GM18858 (cell line): Measurements from ENCODE around the gene TWIST2.

Experiments used
- ATAC-seq: cut with Tn5 transposase; IDR thresholded peaks from one replicate; pipeline ENCODE4 v1.9.1; 2021; ENCODE audit not compliant: unreplicated experiment

The TWIST2 gene

DNA sequence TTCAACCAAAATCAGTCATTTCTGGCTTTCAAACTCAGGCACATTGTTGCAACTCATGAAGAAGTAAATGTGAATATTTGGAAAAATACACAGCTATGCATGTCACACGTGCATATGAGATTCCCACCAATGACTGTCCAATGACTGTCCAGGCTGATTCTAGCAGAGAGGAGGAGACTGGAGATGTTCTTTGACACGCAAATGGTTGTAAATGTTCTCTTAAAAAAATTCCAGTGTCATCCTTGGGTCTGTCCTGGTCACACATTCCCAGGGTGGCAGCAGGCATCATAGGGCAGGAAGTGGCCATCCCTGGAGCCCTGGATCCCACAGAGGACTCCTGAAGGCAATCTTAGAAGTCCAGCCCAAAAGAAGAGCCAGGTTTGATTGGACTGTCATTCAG is 40.9 kb downstream of the TWIST2 start:
- no peak for ATAC-seq

DNA sequence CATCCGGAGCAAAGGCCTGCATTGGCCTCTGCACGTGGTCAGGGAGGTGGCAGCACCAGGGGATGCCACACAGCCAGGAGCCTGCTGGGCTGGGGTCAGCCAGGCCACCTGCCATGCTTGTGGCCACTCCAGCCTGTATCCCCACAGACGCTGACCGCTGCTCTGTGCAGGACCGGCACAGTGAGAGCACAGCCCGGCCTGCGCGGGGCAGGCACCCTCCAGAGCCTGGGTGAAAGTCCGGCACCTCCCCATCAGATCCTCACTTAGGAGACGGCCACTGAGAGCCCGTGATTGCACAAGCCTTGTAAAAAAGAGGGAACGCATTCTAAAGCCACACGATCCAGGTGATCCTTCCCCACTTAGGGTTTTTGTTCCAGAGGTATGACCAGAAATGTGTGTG is 42.2 kb downstream of the TWIST2 start:
- ATAC-seq = no peak

DNA sequence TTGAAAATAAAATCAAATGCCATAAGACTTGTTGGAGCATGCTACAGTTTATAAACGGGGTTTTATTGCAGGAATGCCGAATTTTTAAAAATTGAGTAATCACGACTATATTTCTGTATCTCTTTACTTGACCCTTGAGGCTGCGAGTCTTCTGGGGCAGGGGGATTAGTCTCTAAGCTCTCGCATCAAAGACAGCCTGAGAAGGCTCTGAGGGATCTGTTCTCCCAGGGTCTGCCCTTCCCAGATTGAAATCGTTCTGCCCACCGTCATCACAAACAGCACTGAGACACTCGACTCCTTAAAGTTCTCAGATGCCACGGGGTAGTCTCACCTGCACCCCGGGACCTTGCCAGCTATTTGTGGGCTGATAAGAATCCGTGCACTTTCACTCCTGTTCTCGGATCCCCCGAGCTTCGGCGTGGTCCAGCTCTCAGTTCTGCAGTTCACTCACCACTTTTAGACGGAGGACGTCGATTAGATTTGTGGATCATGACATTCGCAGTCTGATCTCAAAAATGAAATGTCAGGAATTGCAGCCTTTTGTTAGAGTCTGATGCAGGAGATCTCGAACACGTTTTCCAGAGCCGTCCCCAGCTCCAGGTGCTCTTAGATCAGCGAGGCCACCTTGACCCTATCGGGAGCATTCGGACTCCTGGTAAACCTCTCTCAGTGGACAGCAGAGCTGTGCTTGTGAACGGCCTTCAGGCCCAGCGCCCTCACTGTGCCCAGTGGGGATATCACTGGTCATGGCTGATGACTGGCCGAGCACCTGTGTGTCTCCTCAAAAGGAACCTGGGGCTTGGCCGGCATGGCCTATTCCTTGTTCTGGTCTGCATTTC is 43.0 kb downstream of the TWIST2 start:
- ATAC-seq = no peak

DNA sequence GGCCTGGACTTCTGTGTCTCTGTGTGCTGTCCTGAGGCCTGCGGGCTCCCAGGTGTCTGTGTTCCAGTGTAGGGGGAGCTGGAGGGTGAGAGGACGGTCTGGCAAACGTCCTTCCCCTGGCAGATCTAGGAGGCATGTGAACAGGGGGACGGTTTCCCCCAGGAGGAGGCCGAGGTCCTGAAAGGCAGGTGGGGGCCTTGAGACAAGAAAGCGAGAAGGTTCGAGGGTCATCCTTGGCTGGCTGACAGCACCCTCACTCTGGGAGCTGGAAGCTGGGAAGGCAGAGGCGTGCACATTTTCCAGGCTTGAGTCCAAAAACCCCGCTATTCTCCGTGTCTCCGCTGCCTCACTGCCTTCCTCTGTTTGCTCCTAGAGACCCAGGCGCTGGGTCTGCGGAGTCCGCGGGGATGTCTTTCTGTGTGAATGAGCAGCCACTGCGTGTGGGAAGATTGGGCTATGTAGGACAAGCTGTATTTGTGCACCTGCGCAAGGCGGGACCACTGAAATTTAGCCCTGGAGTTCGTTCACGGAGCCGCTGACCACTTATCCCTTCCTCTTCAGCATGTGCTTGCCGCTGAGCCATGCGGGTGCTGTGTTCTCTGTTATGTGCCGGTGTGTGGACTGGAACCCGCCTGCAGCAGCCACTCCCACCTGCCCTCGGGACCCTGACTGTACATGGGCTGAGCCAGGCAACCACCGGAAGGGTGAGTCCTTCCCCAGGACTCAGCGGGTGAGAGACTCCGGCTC is 43.7 kb downstream of the TWIST2 start:
- no peak for ATAC-seq

GRCh38 chr2:238892204-238892500 is 44.3 kb downstream of the TWIST2 start:
- no peak for ATAC-seq

GRCh38 chr2:238892796-238893195 is 44.9 kb downstream of the TWIST2 start:
- ATAC-seq = no peak

GRCh38 chr2:238893349-238894000 is 45.6 kb downstream of the TWIST2 start:
- no peak for ATAC-seq

DNA sequence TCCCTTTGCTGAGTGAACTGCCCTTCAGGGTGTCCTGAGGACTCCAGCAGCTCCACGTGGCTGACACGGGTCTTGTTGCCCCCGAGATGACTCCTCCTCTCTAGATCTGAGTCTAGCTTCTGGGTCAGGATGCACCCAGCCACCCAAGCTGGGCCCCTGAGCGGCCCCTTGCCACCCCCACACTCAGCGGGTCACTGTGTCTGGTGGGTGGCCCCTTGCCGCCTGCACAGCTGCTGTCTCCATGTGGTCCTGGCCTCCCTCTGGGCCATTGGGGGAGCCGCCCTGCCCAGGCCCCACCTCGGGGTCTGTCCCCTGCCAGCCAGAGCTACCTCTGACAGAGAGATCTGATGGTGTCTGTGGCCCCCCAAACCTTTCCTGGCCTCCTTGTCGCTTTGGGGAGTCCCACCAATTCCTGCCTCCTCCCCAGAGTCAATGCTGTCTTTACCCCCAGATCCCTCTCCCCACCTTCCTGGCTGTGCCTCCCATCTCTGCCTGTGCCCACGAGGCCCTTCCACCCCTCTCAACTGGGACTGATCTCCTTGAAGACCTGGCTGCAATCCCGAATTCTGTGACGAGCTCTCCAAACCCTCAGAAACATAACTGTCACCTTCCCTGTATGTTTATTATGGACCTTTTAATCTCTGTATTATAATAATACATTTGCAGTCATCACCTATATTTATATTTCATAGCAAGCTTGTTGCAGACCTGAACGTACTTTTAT is 46.5 kb downstream of the TWIST2 start:
- ATAC-seq = no peak

DNA sequence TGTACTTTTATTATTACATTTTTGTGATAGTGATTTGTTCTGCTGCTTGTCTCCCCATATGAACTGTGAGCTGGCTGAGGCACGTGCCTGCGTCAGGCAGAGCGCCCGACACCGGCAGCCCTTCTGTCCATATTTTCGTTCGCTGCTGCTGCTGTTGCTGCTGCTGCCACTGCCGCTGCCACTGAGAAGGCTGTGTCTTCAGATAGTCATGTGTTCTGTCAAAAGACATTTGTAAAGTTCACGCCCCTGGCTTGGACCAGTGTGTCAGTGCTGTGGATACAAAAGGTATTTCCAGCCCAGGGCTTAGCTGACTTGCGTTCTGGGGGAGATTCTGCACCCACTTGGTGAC is 47.0 kb downstream of the TWIST2 start:
- ATAC-seq = no peak

DNA sequence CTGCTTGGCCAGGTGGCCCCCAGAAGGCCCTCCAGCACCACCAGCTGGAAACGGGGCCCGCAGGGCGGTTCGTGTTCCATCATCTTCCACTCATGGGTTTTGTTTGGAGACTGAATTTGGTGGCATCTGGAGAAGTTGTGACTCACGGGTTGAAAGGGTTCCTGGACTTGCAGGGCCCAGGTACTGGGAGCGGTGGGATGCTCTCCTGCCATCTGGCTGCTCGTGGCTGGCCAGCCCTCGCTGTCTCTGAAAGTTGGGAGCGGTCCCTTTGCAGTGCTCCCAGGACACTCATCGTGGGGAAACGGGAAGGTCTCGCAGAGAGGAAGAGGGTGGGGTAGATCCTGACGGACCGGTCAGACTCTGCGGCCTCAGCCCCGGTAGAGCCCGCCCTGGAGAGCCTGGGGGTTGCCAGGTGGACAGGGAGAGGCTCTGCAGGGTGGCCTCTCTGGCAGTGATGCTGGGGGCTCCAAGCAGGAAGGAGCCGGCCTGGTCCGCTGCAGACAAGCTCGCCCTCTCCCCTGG is 47.5 kb downstream of the TWIST2 start:
- no peak for ATAC-seq

- ATAC-seq = no peak
Measured at GRCh38 chr2:238895891-238896600, 48.2 kb downstream of the TWIST2 start.

DNA sequence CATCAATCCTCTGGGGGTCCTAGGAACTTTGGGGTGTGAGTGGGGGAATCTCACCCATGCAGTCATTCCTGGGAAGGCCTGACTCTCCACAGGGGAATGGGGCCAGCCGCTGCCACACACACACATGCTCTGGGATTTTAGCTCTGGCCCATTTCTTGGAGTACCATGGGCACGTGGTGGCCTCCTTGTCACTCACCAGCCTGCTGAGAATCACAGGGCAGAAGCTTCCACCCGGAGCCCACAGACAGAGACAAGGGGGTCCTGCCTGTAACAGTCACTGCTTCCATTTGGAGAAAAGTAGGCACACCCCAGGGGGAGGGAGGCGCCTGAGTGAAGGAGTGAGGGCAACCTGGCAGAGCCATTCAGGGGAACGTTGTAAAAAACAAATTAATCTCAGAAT is 48.8 kb downstream of the TWIST2 start:
- ATAC-seq = no peak

DNA sequence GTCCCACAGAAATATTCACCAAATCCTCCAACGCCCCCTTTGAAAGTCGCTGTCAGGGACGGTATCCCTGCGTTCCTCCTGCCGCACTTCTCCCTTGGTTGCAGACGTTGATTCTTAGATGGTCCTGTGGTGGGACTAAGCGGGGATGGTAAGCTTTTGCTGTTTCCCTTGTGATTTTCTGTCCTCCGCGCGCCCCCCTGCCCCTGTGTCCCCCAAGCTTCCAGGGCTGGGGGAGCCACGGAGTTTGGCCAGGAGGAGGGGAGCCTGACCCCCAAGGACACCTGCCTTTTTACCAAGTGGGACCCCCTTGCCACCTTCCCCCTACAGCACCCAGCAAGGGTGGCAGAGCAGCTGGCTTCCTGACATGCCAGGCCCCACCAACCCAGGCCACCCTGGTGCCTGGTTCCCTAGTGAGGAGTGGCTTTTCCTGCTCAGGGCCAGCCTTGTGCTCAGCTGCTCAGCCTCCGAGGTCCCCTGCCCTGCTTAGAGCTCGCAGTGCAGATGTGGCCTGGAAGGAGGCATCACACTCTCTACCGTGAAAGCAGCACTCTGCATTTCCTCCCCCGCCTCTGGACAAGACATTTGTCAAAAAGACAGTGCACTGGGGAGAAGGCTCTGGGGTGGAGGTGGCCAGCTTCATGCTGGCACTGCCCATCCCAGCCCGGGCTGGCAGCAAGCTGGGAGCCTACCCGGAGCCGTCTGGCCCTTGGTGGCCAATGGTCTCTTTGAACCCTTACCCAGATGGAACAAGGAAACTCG is 49.4 kb downstream of the TWIST2 start:
- ATAC-seq = no peak

- ATAC-seq = no peak
Measured at GRCh38 chr2:238897911-238898311, 50.0 kb downstream of the TWIST2 start.

DNA sequence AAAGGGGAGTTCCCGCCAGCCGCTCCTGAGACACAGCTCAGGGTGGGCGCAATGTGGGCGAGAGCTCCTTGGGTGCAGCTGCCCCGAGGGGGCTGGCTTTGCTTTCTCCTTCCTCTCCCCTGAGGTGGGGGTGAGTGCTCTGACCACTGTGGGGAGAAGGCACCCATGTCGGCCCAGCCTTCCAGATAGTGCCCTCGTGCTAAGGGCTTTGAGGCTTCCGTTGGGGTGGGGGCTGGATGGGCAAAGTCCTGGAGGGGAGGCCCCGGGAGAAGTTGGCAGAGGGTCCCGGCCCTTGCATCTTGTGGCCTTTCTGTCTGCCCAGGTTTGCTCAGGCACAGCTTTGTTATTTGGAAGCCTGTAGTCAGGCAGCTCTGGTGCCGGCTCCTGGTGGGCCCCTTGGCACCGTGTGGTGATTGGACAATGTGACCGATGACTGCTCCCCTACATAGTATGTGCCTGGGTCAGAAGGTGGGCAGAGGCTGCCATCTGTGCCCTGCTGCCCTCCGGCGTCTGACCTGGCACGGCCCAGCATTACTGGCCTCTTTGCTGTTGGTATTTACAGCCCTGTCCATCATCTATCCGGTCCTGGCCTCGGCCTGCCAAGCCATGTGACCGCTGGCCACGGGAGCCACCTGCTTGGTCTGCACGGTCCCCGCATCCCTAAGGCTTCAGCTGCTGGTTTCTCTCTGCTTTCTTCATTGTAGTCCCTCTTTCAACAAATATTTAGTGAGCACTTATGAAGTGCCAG is 50.8 kb downstream of the TWIST2 start:
- no peak for ATAC-seq

DNA sequence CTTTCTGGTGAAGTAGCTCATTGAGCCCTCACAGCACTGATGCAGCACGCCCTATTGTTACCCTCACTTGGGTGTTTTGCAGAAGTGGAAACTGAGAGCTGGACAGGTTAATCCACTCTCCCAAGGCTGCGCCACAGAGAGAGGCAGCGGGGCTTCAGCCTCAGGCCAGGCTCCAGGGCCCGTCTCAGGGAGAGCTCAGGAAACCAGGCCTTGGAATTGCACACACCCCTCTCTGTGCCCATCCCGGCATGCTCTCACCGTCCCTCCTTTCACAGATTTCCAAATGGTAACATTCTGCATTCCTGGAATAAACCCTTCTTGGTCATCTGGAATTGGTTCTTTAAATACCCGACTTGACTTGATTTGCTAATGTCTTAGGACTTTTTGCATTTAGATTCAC is 51.5 kb downstream of the TWIST2 start:
- ATAC-seq = no peak

- no peak for ATAC-seq
Measured at GRCh38 chr2:238900511-238900910, 52.6 kb downstream of the TWIST2 start.

DNA sequence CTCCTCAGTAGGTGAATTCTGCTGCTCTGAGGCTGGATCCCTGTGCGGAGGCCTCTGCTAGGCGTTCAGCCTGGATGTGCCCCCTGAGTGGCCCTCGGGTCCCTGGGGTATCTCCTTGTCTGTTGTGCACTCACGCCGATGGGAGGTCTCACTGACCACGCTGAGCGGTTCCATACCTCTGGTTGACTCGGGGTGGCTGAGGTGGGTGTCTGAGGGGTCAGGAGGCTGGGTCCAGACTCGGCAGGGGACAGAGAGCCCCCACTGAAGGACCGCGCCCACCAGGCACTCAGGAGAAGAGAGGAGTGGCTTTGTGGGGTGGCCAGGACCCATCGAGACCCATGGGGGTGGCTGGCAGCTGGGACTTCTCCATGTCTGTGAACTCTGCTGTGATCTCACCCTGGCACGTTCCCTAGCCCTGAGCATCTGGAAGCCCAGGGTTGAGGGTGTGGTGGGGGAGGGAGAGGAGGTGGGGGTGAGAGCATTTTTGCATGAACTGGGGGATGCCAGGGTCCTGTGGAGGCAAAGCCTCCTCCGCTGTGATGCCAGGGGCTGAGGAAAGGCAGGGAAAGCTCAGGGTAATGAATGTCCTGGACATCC is 53.7 kb downstream of the TWIST2 start:
- ATAC-seq = no peak

DNA sequence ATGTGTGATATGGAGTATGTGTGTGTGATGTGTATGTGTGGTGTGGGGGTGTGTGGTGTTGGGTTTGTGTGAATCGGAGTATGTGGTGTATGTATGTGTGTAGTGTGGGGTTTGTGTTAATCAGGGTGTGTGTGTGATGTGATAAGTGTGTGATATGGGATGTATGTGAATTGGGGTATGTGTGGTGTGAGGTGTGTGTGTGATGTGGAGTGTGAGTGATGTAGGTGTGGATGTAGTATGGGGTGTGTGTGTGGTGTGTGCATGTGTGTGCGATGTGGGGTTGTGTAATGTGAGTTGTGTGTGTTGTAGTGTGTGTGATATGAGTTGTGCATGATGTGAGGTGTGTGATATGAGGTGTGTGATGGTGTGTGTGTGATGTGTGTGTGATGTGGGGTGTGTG is 54.4 kb downstream of the TWIST2 start:
- ATAC-seq = no peak
